Thyroid gland (tissue), 4 donors: ENCODE results near the gene CHST11.

Experiments used
- CTCF ChIP-seq, 6 experiments: fragments of 200-600 bp in 3 of 6; fragments of 450-650 bp in 3 of 6; sonication (generic) in 3 of 6; IDR thresholded peaks; one replicate each; pipeline ENCODE4 v1.5.1; 2016 to 2019; ENCODE audit warnings: antibody characterized with exemption in 6 of 6, mild to moderate bottlenecking in 2 of 6, inconsistent platforms in 1 of 6, moderate library complexity in 1 of 6
- POLR2A ChIP-seq, 2 donors: fragments of 450-650 bp; IDR thresholded peaks; one replicate each; pipeline ENCODE4 v1.6.1; 2017; ENCODE audit warnings: antibody characterized with exemption in 2 of 2, mild to moderate bottlenecking in 2 of 2, moderate library complexity in 1 of 2

- TF ChIP-seq CTCF (IDR thresholded peaks at IDR 0.05) (no peak), POLR2A (IDR thresholded peaks at IDR 0.05) (no peak)
Observed at GRCh38 chr12:104560881-104561280, 104.1 kb downstream of the CHST11 start.
